Upper lobe of right lung (tissue), 1 donor: ENCODE results near the gene LRRFIP1. TPM values are rescaled to one million over a fixed set of nuclear protein-coding genes. Genes with fewer than 3 reads are reported as not detected.
A peak's percentile ranks its signal among the peaks of the same experiment; 100 is the strongest.

Experiments
- ATAC-seq: fragments of 200-7000 bp; cut with Tn5 transposase; one replicate; pipeline ENCODE4 v1.9.1; 2020; ENCODE audit warnings: mild to moderate bottlenecking, moderate library complexity
- DNase-seq: peaks from one replicate; pipeline ENCODE4 v3.0.0-alpha.2; 2020
- H3K27ac ChIP-seq: fragments of 200-600 bp; one replicate; pipeline ENCODE4 v1.8.0; 2022
- H3K27me3 ChIP-seq: fragments of 200-600 bp; one replicate; pipeline ENCODE4 v1.8.0; 2022; ENCODE audit warnings: mild to moderate bottlenecking
- H3K36me3 ChIP-seq: fragments of 200-600 bp; one replicate; pipeline ENCODE4 v1.8.0; 2022
- H3K4me1 ChIP-seq: fragments of 200-600 bp; one replicate; pipeline ENCODE4 v1.8.0; 2022
- H3K4me3 ChIP-seq: fragments of 200-600 bp; one replicate; pipeline ENCODE4 v1.8.0; 2022; ENCODE audit warnings: mild to moderate bottlenecking
- H3K9me3 ChIP-seq: fragments of 200-600 bp; one replicate; pipeline ENCODE4 v1.8.0; 2022
- CTCF ChIP-seq: fragments of 200-600 bp; IDR thresholded peaks from one replicate; pipeline ENCODE4 v1.8.0; 2022; ENCODE audit warnings: antibody characterized with exemption
- intact Hi-C: fragments of 100-400 bp; cut with DNase I; formaldehyde crosslinking; loops from one replicate; pipeline ENCODE4 v1.11.0; 2022
- total RNA-seq: library from RNA; stranded (reverse); fragmentation: NEBNext Ultra II Directional; extraction: Animal tissue kit (Norgen Biotek cat#: 25700); gene quantifications from one replicate; pipeline ENCODE4 v1.2.1, GENCODE V29; 2021
- donor health status: DM: no; HTN: yes; CAD: no; lungs with severe emphysema.

LRRFIP1 gene
- total RNA-seq, 1 donor from 2014 or later, result 178 TPM

GRCh38 chr2:237583385-237584295 lies 43.7 kb upstream of the LRRFIP1 start:
- no peak for DNase-seq
- TF ChIP-seq CTCF, result no peak
- ATAC-seq, result no peak

GRCh38 chr2:237585590-237586221 lies 41.7 kb upstream of the LRRFIP1 start:
- no peak for ATAC-seq
- TF ChIP-seq CTCF, result no peak
- no peaks in the 10 kb centered on the region for H3K9me3 ChIP-seq
- no peaks in the 10 kb centered on the region for H3K36me3 ChIP-seq
- no peak for DNase-seq
- H3K27me3 ChIP-seq, result no peaks in the 10 kb centered on the region
- intact Hi-C loops, result no loop called here
- H3K4me3 ChIP-seq, result no peak overlapping the region
- peaks cover 15% of the 10 kb centered on the region for H3K4me1 ChIP-seq
- H3K27ac ChIP-seq, result no peak overlapping the region

More at GRCh38 chr2:237583385-237584295, 43.7 kb upstream of the LRRFIP1 start:
- H3K36me3 ChIP-seq, result no peaks in the 10 kb centered on the region
- no peaks in the 10 kb centered on the region for H3K9me3 ChIP-seq
- no peaks in the 10 kb centered on the region for H3K27me3 ChIP-seq
- H3K4me1 ChIP-seq, result peaks cover 15% of the 10 kb centered on the region
- no peak overlapping the region for H3K27ac ChIP-seq
- no peak overlapping the region for H3K4me3 ChIP-seq
- intact Hi-C loops, result no loop called here

- H3K27ac ChIP-seq, result no peak overlapping the region
These were observed 39.2 kb upstream of the LRRFIP1 start for GRCh38 chr2:237588044-237588696.

GRCh38 chr2:237590272-237591140 lies 36.9 kb upstream of the LRRFIP1 start, which contains the start of gene RAB17:
Gene RAB17 (minus strand): TSS chr2:237590734. CDS start chr2:237586154, 4,580 bp downstream.
- intact Hi-C loops, result no loop called here
- TF ChIP-seq CTCF, result no peak
- no peaks in the 10 kb centered on the region for H3K4me1 ChIP-seq
- no peaks in the 10 kb centered on the region for H3K36me3 ChIP-seq
- peak within 1 kb of the TSS; percentile 84 for H3K27ac ChIP-seq
- peak; percentile 82 for ATAC-seq
- peak within 1 kb of the TSS; percentile 41 for H3K4me3 ChIP-seq
- no peaks in the 10 kb centered on the region for H3K27me3 ChIP-seq
- H3K9me3 ChIP-seq, result no peaks in the 10 kb centered on the region
- DNase-seq, result peak; percentile 86

More at GRCh38 chr2:237588044-237588696, 39.2 kb upstream of the LRRFIP1 start:
- TF ChIP-seq CTCF, result no peak
- no peaks in the 10 kb centered on the region for H3K9me3 ChIP-seq
- no peaks in the 10 kb centered on the region for H3K4me1 ChIP-seq
- no peak for DNase-seq
- H3K36me3 ChIP-seq, result no peaks in the 10 kb centered on the region
- ATAC-seq, result no peak
- no peak overlapping the region for H3K4me3 ChIP-seq
- no peaks in the 10 kb centered on the region for H3K27me3 ChIP-seq
- intact Hi-C loops, result no loop called here
